ENCODE measurements around the gene ALG12.

ALG12 gene

GRCh38 chr22:49917974-49918910 is at the start of gene ALG12, which contains the start of gene CRELD2:
Gene ALG12 (minus strand): TSS chr22:49918438. CDS start chr22:49913765, 4,673 bp downstream.
Gene CRELD2 (plus strand): TSS chr22:49918634. CDS start chr22:49918770, 136 bp downstream.
- intact Hi-C loops (cut with DNase I): loop anchor here (2.0 kb wide), 1 partner anchor 65 kb away; the partner anchor contains the start of gene ZBED4
- peak; percentile 96 to 100 (median 99) for DNase-seq

DNA sequence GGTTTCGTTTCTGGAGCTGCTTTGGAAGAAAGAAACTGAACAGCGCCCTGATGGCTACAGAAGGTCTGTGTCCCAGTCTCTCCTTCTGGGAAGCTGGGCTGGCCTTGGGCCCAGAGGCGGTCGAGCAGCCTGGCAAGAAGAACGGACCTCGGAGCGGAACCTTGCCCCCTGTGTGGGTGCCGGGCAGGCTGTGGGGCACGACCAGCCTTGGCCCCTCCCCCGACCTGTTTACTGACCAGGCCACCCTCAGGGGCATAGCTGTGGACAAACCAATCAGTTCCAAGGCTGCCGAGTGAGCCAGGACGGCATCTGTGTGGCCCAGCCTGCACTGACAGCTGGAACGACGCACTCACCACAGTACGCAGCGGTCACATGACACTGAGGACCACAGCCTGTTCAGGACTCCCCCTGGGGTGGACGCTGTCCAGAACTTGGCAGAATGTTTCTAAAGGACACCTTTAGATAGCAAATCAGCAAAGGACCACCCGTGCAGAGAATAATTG is 49.5 kb upstream of the ALG12 start:
- DNase-seq: peak; percentile 16 to 94 (median 62)
- intact Hi-C loops (cut with DNase I): loop anchor here (5.0 kb wide), 1 partner anchor 35 kb away; no protein-coding TSS in a partner anchor

- intact Hi-C loops (cut with DNase I): loop anchor here (5.0 kb wide), 1 partner anchor 35 kb away; no protein-coding TSS in a partner anchor
Measured at GRCh38 chr22:49966774-49967705, 48.8 kb upstream of the ALG12 start.

DNA sequence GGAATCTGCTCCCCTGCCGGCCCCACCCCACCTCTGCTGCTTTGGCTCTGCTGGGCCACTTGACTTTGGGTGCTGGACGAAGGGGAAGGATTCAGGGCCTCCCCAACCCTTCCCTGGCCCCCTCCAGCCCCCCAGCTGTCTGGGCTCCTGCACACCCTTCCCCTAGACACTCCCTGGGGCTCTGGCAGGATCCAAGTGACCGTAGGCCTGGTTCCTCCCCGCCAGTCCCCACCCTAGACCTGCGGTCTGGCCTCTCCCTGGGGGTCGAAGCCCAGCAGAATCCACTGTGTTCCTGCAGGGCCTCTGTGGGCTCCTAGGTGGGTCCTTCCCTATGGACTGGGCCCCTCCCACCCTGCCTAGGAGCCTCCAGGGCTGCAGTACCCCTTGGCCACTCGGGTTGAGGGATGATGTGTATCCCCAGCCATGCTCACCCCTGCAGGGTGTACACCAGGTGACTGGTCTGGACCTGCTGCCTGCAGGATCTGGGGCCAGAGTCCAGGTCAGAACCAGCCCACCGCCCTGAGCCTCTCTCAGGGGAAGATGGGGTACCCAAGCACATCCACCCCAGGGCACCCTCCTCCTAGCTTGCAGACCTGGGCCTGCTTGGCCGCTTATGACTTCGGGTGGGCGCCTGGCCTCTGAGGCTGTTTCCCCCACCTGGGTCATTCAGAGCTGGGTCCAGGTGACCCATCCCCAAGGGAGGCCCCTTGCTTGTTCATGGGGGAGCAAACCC is 48.0 kb upstream of the ALG12 start:
- intact Hi-C loops (cut with DNase I): loop anchor here (5.0 kb wide), 1 partner anchor 34 kb away; no protein-coding TSS in a partner anchor
- DNase-seq: peak in 8 of 10 donors; percentile 1 to 81 (median 18)

More at GRCh38 chr22:49966774-49967705, 48.8 kb upstream of the ALG12 start:
- DNase-seq: peak; percentile 7 to 93 (median 34)

DNA sequence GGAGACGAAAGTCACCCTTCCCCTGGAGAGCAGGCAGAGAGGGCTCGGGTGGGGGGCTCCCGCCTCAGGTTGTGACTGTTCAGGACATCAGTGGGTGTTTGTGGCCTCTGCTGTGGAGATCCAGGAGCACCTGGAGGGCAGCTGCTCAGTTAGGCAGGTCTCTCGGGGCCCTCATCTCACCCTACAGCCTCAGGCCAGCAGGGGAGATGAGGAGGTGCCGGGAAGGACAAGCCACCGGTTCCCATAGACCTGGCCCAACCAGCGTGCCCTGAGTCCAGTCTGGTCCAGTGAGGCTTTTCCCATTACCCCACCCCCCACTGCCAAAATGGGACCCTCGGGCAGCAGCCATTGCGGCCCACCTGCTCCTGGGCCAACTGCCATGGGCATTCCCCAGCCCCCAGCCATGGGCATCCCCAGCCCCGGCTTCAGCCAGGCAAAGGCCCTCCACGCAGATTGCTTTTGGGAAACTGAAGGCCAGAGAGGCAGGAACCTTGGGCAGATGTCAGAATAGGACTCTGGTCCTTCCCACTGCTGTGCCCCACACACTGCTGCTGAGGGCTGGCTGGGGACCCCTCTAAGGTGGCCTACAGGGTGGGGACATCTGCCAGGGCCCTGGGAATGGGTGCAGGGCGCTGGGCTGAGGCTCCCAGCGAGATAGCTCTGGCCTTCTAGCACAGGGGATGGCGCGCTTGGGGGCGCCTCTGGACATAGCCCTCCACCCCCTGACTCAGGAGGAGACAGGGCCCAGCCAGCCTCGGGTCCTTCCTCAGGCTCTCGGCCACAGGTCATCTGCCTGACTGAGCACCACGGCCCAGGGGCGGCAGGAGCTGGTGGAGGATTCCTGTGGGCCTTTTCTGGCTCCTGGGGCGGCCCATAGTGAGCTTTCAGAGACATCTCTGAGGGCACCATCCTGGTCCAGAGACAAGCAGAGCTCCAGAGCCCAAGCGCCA is 47.1 kb upstream of the ALG12 start:
- intact Hi-C loops (cut with DNase I): loop anchor here (5.0 kb wide), 1 partner anchor 33 kb away; no protein-coding TSS in a partner anchor
- peak in 9 of 10 donors; percentile 0 to 79 (median 9) for DNase-seq

- peak in 6 of 10 donors; percentile 1 to 75 (median 10) for DNase-seq
- intact Hi-C loops (cut with DNase I): loop anchor here (5.0 kb wide), 1 partner anchor 32 kb away; no protein-coding TSS in a partner anchor
Measured at GRCh38 chr22:49964136-49965090, 46.2 kb upstream of the ALG12 start.

DNA sequence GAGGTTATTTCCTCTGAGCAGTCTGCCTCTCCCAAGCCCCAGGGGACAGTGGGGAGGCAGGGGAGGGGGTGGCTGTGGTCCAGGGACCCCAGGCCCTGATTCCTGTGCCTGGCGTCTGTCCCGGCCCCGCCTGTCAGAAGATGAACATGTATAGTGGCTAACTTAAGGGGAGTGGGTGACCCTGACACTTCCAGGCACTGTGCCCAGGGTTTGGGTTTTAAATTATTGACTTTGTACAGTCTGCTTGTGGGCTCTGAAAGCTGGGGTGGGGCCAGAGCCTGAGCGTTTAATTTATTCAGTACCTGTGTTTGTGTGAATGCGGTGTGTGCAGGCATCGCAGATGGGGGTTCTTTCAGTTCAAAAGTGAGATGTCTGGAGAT is 45.4 kb upstream of the ALG12 start:
- peak in 3 of 10 donors; percentile 1 to 7 (median 6) for DNase-seq
- intact Hi-C loops (cut with DNase I): no loop called here

GRCh38 chr22:49962751-49963646 is 44.8 kb upstream of the ALG12 start:
- intact Hi-C loops (cut with DNase I): no loop called here
- DNase-seq: peak in 8 of 10 donors; percentile 3 to 83 (median 21)

DNA sequence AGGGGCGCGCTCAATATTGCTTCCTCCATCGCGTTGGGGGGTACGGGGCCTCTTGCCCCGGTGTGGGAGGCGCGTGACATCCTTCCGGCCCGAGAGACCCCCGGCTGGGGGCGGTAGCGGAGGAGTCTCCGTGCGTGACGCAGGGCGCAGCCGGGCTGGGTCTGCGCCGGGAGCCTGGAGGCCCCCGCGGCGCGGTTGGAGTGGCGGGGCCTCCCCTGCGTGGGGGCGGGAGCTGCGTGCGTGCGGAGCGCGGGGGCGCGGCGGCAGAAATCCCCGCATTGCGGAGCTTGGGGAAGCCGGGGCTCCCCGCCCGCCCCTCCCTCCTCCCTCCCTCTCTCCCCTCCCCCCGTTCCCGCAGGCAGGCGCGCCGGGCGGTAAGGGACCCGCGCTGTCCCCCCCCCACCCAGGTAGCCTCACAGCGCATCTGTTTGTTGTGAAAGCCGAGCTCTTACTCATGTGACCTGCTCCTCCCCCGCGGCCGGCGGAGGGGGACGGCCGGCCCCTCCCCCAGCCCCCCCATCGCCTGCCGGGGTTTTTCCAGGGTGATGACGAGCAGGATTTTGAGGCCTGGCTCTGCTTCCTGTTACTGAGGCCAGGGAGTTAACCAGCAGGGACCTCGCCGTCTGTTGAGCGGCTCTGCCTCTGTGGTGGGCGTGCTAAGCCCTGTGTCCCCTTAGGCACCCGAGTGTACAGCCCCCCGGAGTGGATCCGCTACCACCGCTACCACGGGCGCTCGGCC is 43.9 kb upstream of the ALG12 start:
- intact Hi-C loops (cut with DNase I): no loop called here
- peak; percentile 59 to 95 (median 74) for DNase-seq

DNA sequence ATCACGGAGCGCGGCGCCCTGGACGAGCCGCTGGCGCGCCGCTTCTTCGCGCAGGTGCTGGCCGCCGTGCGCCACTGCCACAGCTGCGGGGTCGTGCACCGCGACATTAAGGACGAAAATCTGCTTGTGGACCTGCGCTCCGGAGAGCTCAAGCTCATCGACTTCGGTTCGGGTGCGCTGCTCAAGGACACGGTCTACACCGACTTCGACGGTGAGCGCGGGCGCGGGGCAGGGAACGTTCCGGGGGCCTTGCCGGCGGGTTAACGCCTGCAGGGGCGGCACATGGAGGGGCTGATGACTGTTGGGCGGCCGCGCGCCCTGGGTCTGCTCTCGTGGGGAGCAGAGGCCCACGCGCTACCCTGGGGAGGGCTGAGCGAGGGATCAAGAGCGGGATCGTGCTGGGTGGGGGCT is 43.4 kb upstream of the ALG12 start:
- intact Hi-C loops (cut with DNase I): no loop called here
- peak in 4 of 10 donors; percentile 11 to 81 (median 54) for DNase-seq

GRCh38 chr22:49961005-49961600 is 42.9 kb upstream of the ALG12 start:
- intact Hi-C loops (cut with DNase I): no loop called here

DNA sequence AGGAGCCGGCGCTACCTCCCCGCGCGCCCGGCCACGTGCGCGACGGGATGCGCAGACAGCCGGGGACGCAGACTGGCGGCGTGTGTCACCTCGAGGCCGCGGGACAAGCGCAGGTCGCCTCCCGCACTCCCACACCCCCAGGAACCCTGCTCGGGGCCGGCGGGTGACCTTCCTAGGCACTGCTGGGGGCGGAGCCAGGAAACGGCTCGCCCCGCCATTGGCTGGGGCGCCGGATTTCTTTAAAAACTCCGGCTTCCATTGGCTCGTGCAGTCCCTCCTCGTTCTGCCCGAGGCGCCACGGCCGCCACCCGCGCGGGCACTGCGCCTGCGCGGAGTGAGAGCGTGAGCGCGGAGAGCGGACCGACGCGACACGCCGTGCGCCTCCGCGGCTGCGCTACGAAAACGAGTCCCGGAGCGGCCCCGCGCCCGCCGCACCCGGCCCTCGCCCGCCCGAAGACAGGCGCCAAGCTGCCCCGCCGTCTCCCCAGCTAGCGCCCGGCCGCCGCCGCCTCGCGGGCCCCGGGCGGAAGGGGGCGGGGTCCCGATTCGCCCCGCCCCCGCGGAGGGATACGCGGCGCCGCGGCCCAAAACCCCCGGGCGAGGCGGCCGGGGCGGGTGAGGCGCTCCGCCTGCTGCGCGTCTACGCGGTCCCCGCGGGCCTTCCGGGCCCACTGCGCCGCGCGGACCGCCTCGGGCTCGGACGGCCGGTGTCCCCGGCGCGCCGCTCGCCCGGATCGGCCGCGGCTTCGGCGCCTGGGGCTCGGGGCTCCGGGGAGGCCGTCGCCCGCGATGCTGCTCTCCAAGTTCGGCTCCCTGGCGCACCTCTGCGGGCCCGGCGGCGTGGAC is 42.1 kb upstream of the ALG12 start, which contains the start of gene PIM3:
Gene PIM3, plus strand, starts transcription at position 614 of the 846 bp plus-strand sequence. Its CDS starts 176 bp downstream, at position 790.
- intact Hi-C loops (cut with DNase I): no loop called here
- DNase-seq: peak; percentile 89 to 99 (median 92)

More at GRCh38 chr22:49961005-49961600, 42.9 kb upstream of the ALG12 start:
- DNase-seq: peak in 7 of 10 donors; percentile 16 to 84 (median 31)

DNA sequence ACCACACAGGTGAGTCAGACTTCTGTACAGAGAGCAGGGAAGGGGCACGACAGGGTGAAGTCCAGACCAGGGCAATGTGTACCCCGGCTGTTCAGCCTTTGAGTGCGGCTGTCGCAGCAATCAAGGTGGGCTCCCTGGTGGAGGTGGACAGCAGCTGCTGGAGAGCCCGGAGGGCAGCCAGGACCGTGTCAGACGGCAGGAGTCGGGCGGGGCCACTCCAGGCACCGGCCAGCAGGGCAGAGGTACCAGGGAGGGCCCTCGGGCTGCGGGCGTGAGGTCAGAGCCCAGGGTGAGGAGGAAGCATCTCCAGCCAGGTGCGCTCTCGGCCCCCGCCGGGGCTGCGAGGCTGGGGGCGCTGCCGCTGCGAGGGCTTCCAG is 41.5 kb upstream of the ALG12 start:
- DNase-seq: peak in 2 of 10 donors; percentile 86 to 89
- intact Hi-C loops (cut with DNase I): no loop called here

Measured in posterior cingulate gyrus (tissue), 11 donors.